ENCODE measurements around the gene ECPAS.
"Not testable (repeated sequence)": the region's sequence is repeated elsewhere in the genome, so short reads cannot be mapped to it uniquely, and the experiment has no call there.

ECPAS gene

DNA sequence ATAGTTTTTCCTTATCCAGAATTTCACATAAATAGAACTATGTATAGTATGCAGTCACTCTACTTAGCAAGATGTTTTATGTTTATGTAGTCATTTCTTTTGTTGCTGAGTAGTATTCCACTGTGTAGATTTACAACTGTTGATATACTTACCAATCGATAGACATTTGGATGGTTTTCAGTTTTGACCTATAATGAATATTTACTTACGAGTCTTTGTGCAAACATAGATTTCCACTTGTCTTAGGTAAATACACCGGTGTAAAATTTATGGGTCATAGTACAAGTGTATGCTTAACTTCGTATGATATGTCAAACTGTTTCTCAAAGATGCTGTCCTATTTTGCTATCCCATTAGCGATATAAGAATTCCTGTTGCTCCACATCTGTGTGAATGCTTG is 134.4 kb downstream of the ECPAS start:
- DNase-seq (ENCODE audit: low spot score), result no peak

DNA sequence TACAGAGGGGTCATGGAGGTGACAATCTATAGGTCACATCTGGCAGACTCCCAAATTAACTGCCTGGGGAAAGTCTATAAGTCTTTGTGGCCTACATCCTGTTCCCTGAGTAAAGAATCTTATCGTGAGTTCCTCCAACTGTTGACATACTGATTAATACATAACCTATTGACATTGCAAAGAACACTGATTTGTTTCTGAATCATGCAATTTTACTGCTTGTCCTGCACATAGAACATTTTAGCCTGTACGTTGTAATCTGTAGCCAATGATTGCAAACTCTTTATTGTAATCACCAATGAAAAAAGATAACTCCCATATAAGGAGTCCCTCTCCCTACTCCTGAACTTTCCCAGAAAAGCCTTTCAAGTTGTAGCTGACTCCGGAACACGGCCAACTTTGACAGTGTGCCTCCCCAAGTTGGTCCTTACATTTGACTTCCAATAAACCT is 135.3 kb downstream of the ECPAS start:
- DNase-seq (ENCODE audit: low spot score), result no peak

DNA sequence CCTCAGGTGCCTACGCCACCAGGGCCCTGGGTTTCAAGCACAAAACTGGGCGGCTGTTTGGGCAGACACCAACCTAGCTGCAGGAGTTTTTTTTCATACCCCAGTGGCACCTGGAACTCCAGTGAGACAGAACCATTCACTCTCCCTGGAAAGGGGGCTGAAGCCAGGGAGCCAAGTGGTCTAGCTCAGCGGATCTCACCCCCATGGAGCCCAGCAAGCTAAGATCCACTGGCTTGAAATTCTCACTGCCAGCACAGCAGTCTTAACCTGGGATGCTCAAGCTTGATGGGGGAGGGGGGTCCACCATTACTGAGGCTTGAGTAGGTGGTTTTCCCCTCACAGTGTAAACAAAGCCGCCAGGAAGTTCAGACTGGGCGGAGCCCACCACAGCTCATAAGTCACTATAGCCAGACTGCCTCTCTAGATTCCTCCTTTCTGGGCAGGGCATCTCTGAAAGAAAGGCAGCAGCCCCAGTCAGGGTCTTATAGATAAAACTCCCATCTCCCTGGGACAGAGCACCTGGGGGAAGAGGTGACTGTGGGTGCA is 149.8 kb downstream of the ECPAS start:
- DNase-seq (ENCODE audit: low spot score), result not testable (repeated sequence)

DNA sequence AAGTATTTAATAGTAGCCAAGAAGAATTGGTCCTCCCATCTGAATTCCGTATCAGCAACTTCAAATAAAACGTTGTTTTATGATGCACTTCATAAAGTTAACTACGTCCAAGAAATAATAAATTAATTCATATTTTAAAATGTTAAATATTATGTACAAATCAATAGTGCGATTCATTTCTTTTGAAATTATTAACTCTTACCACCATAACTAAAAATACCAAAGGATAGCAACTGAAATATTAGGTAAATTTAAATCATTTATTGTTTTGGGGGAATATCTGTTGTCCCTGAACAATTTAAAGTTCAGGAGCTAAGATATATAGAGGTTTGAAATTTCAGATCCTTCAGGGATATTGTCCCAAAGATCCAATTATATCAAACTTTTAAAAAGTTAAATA is 154.1 kb downstream of the ECPAS start, which contains the start of gene OR2K2:
TSS of gene OR2K2 (minus strand) at position 101 of the 400 bp plus-strand sequence. CDS start 1,791 bp downstream, outside the sequence.
- no peak for DNase-seq (ENCODE audit: low spot score)

DNA sequence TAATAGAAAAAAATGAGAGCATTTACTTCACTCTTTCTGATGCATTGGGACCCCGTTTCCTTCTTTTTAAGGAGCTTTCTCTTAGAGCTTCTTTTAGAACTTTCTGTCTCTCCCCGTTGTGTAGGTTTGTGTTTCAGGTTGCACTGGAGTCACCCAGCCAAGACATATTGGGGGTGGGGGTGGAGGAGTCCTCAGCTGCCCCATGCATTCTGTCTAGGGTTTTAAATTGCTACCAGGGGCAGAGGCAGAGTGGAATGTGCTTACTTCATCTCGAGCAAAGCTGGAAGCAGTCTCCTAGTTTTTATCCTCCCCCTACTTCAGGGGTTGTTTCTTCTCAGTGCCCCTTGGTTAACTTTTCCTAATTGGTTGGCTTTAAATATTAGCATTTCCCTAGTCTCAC is 163.6 kb downstream of the ECPAS start:
- no peak for DNase-seq (ENCODE audit: low spot score)

DNA sequence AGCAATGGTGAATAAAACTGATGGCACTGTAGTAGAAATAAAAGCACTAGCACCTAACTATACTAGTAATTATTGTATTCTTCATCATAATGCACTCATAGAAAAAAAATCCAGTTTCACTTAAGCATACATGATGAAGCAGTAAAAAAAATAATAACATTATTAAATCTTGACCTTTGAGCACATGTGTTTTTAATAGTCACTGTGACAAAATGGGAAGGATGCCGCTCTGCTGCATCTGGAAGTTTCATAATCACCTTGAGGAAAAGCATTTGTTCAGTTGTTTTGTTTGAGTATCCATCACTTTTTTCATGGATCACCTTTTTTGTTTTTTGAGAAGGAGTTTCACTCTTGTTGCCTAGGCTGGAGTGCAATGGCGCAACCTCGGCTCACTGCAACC is 167.4 kb downstream of the ECPAS start:
- DNase-seq (ENCODE audit: low spot score), result no peak

Measured in ecto neural progenitor cell (in vitro differentiated cells).